ENCODE data around the gene ABCC2. TPM values are rescaled to one million over a fixed set of nuclear protein-coding genes. Genes with fewer than 3 reads are reported as not detected.
"Not testable (repeated sequence)": the region's sequence is repeated elsewhere in the genome, so short reads cannot be mapped to it uniquely, and the experiment has no call there.

ABCC2 gene
- total and polyA plus RNA-seq, 4 donors = 0.44 to 0.68 (median 0.58) TPM

GRCh38 chr10:99827936-99828335 is 45.5 kb downstream of the ABCC2 start:
- Histone ChIP-seq H3K4me3 (ENCODE audit: low read depth, low read length) (no peak overlapping the region), H3K36me3 (ENCODE audit: control insufficient read depth, insufficient read depth, low read length) (no peaks in the 10 kb centered on the region), H3K9me3 (ENCODE audit: control insufficient read depth, insufficient read depth, low read length) (no peaks in the 10 kb centered on the region), H3K4me1 (ENCODE audit: control insufficient read depth, insufficient read depth, low read length) (no peaks in the 10 kb centered on the region), H3K27ac (ENCODE audit: low read depth, low read length) (no peak overlapping the region), H3K27me3 (ENCODE audit: control insufficient read depth, insufficient read depth, low read length) (no peaks in the 10 kb centered on the region)
- DNase-seq (ENCODE audit: low read depth in 4 of 6, low spot score in 6 of 6) = no peak
- WGBS (ENCODE audit: insufficient coverage) = 90% methylated on average over 2 of the region's 3 CpGs

- no CpG with 5 or more reads among the region's 2 CpGs for WGBS (ENCODE audit: insufficient coverage)
- H3K9me3 ChIP-seq (ENCODE audit: control insufficient read depth, insufficient read depth, low read length) = no peaks in the 10 kb centered on the region
- H3K27ac ChIP-seq (ENCODE audit: low read depth, low read length) = no peak overlapping the region
- H3K27me3 ChIP-seq (ENCODE audit: control insufficient read depth, insufficient read depth, low read length) = no peaks in the 10 kb centered on the region
- no peaks in the 10 kb centered on the region for H3K4me1 ChIP-seq (ENCODE audit: control insufficient read depth, insufficient read depth, low read length)
- H3K36me3 ChIP-seq (ENCODE audit: control insufficient read depth, insufficient read depth, low read length) = no peaks in the 10 kb centered on the region
- no peak overlapping the region for H3K4me3 ChIP-seq (ENCODE audit: low read depth, low read length)
- no peak for DNase-seq (ENCODE audit: low read depth in 4 of 6, low spot score in 6 of 6)
Measured at GRCh38 chr10:99828464-99828863, 46.0 kb downstream of the ABCC2 start.

- DNase-seq (ENCODE audit: low read depth in 4 of 6, low spot score in 6 of 6) = no peak
- no peaks in the 10 kb centered on the region for H3K9me3 ChIP-seq (ENCODE audit: control insufficient read depth, insufficient read depth, low read length)
- no peaks in the 10 kb centered on the region for H3K27me3 ChIP-seq (ENCODE audit: control insufficient read depth, insufficient read depth, low read length)
- WGBS (ENCODE audit: insufficient coverage) = 91% methylated on average over 1 of the region's 2 CpGs
- H3K36me3 ChIP-seq (ENCODE audit: control insufficient read depth, insufficient read depth, low read length) = no peaks in the 10 kb centered on the region
- no peaks in the 10 kb centered on the region for H3K4me1 ChIP-seq (ENCODE audit: control insufficient read depth, insufficient read depth, low read length)
- H3K4me3 ChIP-seq (ENCODE audit: low read depth, low read length) = no peak overlapping the region
- H3K27ac ChIP-seq (ENCODE audit: low read depth, low read length) = no peak overlapping the region
Measured at GRCh38 chr10:99832439-99832838, 50.0 kb downstream of the ABCC2 start.

- Histone ChIP-seq H3K36me3 (ENCODE audit: control insufficient read depth, insufficient read depth, low read length) (no peaks in the 10 kb centered on the region), H3K4me3 (ENCODE audit: low read depth, low read length) (no peak overlapping the region), H3K4me1 (ENCODE audit: control insufficient read depth, insufficient read depth, low read length) (no peaks in the 10 kb centered on the region), H3K9me3 (ENCODE audit: control insufficient read depth, insufficient read depth, low read length) (no peaks in the 10 kb centered on the region), H3K27ac (ENCODE audit: low read depth, low read length) (no peak overlapping the region), H3K27me3 (ENCODE audit: control insufficient read depth, insufficient read depth, low read length) (no peaks in the 10 kb centered on the region)
- no peak for DNase-seq (ENCODE audit: low read depth in 4 of 6, low spot score in 6 of 6)
- WGBS (ENCODE audit: insufficient coverage) = 81% methylated on average over 2 of the region's 4 CpGs
Measured at GRCh38 chr10:99834410-99834809, 52.0 kb downstream of the ABCC2 start.

GRCh38 chr10:99835947-99836346 is 53.5 kb downstream of the ABCC2 start:
- Histone ChIP-seq H3K27ac (ENCODE audit: low read depth, low read length) (no peak overlapping the region), H3K4me3 (ENCODE audit: low read depth, low read length) (no peak overlapping the region), H3K9me3 (ENCODE audit: control insufficient read depth, insufficient read depth, low read length) (no peaks in the 10 kb centered on the region), H3K4me1 (ENCODE audit: control insufficient read depth, insufficient read depth, low read length) (no peaks in the 10 kb centered on the region), H3K27me3 (ENCODE audit: control insufficient read depth, insufficient read depth, low read length) (no peaks in the 10 kb centered on the region), H3K36me3 (ENCODE audit: control insufficient read depth, insufficient read depth, low read length) (no peaks in the 10 kb centered on the region)
- 91% methylated on average over 8 of the region's 8 CpGs for WGBS (ENCODE audit: insufficient coverage)
- no peak for DNase-seq (ENCODE audit: low read depth in 4 of 6, low spot score in 6 of 6)

GRCh38 chr10:99836711-99837110 is 54.3 kb downstream of the ABCC2 start:
- Histone ChIP-seq H3K9me3 (ENCODE audit: control insufficient read depth, insufficient read depth, low read length) (no peaks in the 10 kb centered on the region), H3K27me3 (ENCODE audit: control insufficient read depth, insufficient read depth, low read length) (no peaks in the 10 kb centered on the region), H3K27ac (ENCODE audit: low read depth, low read length) (no peak overlapping the region), H3K4me1 (ENCODE audit: control insufficient read depth, insufficient read depth, low read length) (no peaks in the 10 kb centered on the region), H3K4me3 (ENCODE audit: low read depth, low read length) (no peak overlapping the region), H3K36me3 (ENCODE audit: control insufficient read depth, insufficient read depth, low read length) (no peaks in the 10 kb centered on the region)
- WGBS (ENCODE audit: insufficient coverage) = 88% methylated on average over 1 of the region's 2 CpGs
- DNase-seq (ENCODE audit: low read depth in 4 of 6, low spot score in 6 of 6) = no peak

- not testable (repeated sequence) for H3K36me3 ChIP-seq (ENCODE audit: control insufficient read depth, insufficient read depth, low read length)
- 82% methylated on average over 2 of the region's 2 CpGs for WGBS (ENCODE audit: insufficient coverage)
Measured at GRCh38 chr10:99840859-99841258, 58.4 kb downstream of the ABCC2 start.

GRCh38 chr10:99841746-99842145 is 59.3 kb downstream of the ABCC2 start:
- DNase-seq (ENCODE audit: low read depth in 4 of 6, low spot score in 6 of 6) = no peak
- Histone ChIP-seq H3K36me3 (ENCODE audit: control insufficient read depth, insufficient read depth, low read length) (no peaks in the 10 kb centered on the region), H3K4me3 (ENCODE audit: low read depth, low read length) (no peak overlapping the region), H3K9me3 (ENCODE audit: control insufficient read depth, insufficient read depth, low read length) (no peaks in the 10 kb centered on the region), H3K27me3 (ENCODE audit: control insufficient read depth, insufficient read depth, low read length) (no peaks in the 10 kb centered on the region), H3K27ac (ENCODE audit: low read depth, low read length) (no peak overlapping the region), H3K4me1 (ENCODE audit: control insufficient read depth, insufficient read depth, low read length) (peaks cover 9% of the 10 kb centered on the region)
- WGBS (ENCODE audit: insufficient coverage) = 92% methylated on average over 6 of the region's 7 CpGs

More at GRCh38 chr10:99840859-99841258, 58.4 kb downstream of the ABCC2 start:
- not testable (repeated sequence) for H3K27me3 ChIP-seq (ENCODE audit: control insufficient read depth, insufficient read depth, low read length); DNase-seq (ENCODE audit: low read depth in 4 of 6, low spot score in 6 of 6); H3K9me3 ChIP-seq (ENCODE audit: control insufficient read depth, insufficient read depth, low read length); H3K27ac ChIP-seq (ENCODE audit: low read depth, low read length); H3K4me3 ChIP-seq (ENCODE audit: low read depth, low read length); H3K4me1 ChIP-seq (ENCODE audit: control insufficient read depth, insufficient read depth, low read length)

- DNase-seq (ENCODE audit: low read depth in 4 of 6, low spot score in 6 of 6) = no peak
- H3K9me3 ChIP-seq (ENCODE audit: control insufficient read depth, insufficient read depth, low read length) = no peaks in the 10 kb centered on the region
- no peak overlapping the region for H3K27ac ChIP-seq (ENCODE audit: low read depth, low read length)
- peaks cover 14% of the 10 kb centered on the region for H3K4me1 ChIP-seq (ENCODE audit: control insufficient read depth, insufficient read depth, low read length)
- H3K27me3 ChIP-seq (ENCODE audit: control insufficient read depth, insufficient read depth, low read length) = no peaks in the 10 kb centered on the region
- H3K36me3 ChIP-seq (ENCODE audit: control insufficient read depth, insufficient read depth, low read length) = no peaks in the 10 kb centered on the region
- WGBS (ENCODE audit: insufficient coverage) = 84% methylated on average over 3 of the region's 3 CpGs
- H3K4me3 ChIP-seq (ENCODE audit: low read depth, low read length) = no peak overlapping the region
Measured at GRCh38 chr10:99843310-99843709, 60.9 kb downstream of the ABCC2 start.

- Histone ChIP-seq H3K27me3 (ENCODE audit: control insufficient read depth, insufficient read depth, low read length) (no peaks in the 10 kb centered on the region), H3K4me1 (ENCODE audit: control insufficient read depth, insufficient read depth, low read length) (peaks cover 16% of the 10 kb centered on the region), H3K4me3 (ENCODE audit: low read depth, low read length) (no peak overlapping the region), H3K27ac (ENCODE audit: low read depth, low read length) (no peak overlapping the region), H3K9me3 (ENCODE audit: control insufficient read depth, insufficient read depth, low read length) (no peaks in the 10 kb centered on the region), H3K36me3 (ENCODE audit: control insufficient read depth, insufficient read depth, low read length) (no peaks in the 10 kb centered on the region)
- no peak for DNase-seq (ENCODE audit: low read depth in 4 of 6, low spot score in 6 of 6)
- WGBS (ENCODE audit: insufficient coverage) = 75% methylated on average over 3 of the region's 6 CpGs
Measured at GRCh38 chr10:99844433-99844955, 62.1 kb downstream of the ABCC2 start.
